ENCODE results near the gene ARMC10.
"Not testable (repeated sequence)": the region's sequence is repeated elsewhere in the genome, so short reads cannot be mapped to it uniquely, and the experiment has no call there.

The ARMC10 gene

DNA sequence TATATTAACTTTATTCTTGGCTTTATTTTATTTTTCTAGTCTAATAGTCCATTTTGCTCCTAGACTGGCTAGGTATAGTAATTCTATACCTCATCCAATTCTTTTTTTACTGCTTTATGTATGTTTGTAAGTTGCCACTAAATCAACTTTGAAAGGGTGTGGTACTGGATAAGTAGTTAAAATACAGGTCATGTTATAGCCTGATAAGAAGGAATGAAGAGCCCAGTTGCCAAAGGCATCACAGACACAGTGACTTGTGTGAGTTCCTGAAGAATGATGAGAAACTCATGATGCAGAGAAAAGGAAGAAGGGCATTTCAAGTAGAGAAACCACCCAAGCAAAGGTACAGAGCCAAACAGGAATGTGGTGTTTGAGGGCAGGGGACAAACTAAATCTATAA is 46.7 kb downstream of the ARMC10 start:
- DNase-seq (ENCODE audit: low read depth in 2 of 3, low spot score in 1 of 3), result no peak

DNA sequence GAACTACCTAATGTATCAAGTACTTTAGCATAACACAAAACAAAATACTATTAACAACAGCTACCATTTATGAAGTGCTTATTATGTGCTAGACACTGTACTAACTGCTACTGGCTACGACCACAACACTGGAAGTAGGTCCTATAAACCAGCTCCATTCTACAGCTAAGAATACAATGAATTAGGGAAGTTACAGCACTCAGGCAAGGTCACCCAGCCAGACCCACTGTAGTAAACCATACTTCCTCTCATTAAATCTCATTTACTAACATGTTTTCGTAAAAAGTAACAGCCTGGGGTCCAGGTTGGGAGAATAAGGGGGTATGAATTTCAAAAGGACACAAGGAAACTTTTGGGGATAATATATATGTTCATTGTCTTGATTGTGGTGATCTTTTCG is 48.6 kb downstream of the ARMC10 start:
- DNase-seq (ENCODE audit: low read depth in 2 of 3, low spot score in 1 of 3), result no peak

DNA sequence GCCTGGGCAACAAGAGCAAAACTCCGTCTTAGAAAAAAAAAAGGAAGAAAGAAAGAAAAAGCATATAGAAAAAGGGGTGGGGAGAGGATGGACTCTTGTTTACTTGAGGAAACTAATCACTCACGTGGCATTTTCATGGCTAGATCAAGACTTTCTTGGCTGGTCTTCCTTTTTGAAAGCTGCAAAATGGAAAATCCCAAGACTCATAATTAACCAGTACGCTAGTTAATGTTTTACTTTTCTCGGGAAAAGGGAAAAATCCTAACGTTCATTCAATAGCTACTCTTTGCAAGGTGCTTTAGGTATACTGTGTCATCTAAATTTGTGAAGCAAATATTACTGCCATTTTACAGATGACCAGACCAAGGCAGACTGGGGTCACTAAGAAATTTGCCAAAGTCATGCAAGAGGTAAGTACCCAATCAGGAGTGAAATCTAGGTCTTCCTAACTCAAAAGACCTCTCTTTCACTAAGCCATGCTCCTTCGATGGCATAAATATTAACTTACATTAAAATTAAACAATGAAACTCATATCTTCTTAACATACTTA is 49.6 kb downstream of the ARMC10 start:
- no peak for DNase-seq (ENCODE audit: low read depth in 2 of 3, low spot score in 1 of 3)

DNA sequence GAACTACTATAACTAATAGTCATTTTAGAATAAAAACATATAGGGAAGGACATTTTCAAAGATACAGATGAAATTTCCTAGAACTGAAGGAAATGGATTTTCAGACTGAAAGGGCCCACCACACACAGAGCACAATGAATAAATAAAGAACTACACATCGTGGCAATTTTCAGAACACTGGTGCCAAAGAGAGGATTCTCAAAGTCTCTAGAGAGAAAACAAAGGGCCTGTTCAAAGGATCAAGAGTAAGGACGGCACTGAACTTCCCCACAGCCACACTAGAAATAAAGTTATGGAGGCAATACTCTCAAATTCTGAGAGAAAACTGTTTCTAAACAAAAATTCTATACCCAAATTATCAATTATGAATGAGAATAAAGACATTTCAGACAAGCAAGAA is 52.1 kb downstream of the ARMC10 start:
- DNase-seq (ENCODE audit: low read depth in 2 of 3, low spot score in 1 of 3), result no peak

DNA sequence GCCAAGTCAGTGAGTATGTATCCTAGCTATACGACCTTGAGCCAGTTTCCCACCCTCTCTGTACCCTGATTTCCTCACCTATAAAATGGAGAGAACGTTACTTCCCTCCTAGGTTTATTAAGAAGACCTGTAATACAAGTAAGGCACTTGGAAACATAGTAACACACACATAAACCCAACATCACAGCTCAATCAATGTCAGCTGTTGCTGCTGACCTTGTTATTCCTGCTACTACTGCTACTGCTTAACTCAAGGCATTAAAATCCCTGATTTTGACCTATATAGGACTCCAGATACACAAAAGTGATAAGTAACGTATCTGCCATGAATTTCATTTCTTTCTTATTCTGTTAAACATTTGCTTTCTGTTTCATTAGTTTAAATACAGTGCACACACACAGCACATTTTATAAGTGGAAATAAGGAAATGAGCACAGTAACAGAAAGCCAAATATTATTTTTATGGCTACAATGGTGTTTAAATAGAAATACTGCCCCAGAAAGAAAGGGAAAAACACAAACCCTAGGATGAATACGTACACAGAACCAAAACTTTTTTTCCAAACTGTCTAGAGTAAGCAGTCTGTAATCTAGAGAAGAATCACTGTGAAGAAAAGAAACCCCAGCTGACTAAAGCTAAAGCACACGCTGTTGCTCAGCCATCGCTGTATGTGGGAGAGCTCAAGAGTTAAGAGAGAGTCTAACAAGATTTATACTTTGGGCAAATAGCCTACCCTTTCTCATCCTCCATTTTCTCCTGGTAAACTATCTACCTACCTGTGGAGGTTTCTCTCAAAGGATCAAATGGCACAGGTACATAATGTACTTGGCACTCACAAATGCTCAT is 55.0 kb downstream of the ARMC10 start:
- DNase-seq (ENCODE audit: low read depth in 2 of 3, low spot score in 1 of 3), result no peak

DNA sequence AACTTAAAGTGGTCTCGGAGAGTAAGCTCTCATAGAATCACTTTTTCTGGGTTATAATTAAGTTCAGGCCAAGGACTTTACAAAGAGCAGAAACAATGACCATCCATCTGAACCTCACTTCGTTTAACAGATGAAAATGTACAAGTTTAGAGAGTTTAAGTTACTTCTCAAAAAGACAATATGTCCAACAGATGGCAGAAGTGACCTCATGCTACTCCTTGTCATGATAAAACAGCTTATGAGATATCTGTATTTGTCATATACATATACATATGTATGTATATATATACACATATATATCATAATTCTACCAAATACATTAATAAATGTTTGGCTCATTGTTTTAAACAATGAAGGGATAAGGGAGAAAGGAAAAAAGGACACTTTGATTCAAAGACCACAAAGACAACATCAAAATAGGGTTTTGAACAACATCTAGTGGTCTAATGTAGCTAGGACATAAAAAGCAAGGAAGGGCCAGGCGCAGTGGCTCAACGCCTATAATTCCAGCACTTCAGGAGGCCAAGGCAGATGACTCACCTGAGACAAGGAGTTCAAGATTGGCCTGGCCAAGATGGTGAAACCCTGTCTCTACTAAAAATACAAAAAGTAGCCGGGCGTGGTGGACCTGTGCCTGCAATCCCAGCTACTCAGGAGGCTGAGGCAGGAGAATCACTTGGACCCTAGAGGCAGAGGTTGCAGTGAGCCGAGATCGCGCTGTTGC is 56.1 kb downstream of the ARMC10 start:
- DNase-seq (ENCODE audit: low read depth in 2 of 3, low spot score in 1 of 3), result no peak

DNA sequence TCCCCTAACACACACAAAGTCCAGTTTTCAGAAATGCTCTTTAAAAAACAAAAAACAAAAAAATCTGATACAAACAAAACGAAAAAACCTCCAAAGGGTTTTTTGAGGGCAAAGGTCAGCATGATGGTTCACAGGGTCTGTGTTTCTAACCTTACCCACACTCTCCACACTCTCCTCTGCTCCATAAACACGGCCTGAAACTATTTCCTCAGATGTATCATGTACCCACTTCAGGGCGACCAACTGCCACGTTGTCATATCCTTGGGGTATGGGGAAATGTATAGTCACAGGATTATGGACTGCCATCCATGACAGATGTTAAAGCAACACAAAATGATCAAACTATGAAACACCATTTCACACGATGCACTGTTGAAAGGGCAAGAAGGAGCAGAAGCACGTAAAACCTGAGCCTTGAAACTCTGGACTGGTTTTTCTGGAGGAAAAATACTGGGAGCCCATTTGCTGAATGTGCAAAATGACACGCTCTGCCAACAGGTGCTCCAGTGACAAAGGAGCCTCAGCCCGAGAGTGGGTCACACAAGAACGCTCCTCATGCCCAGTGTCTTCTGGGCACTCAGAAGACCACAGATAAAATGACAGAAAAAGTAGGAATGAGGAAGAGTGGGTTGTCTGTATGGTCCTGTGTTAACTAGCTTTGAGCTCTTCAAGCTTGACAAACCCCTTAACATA is 58.2 kb downstream of the ARMC10 start:
- no peak for DNase-seq (ENCODE audit: low read depth in 2 of 3, low spot score in 1 of 3)

DNA sequence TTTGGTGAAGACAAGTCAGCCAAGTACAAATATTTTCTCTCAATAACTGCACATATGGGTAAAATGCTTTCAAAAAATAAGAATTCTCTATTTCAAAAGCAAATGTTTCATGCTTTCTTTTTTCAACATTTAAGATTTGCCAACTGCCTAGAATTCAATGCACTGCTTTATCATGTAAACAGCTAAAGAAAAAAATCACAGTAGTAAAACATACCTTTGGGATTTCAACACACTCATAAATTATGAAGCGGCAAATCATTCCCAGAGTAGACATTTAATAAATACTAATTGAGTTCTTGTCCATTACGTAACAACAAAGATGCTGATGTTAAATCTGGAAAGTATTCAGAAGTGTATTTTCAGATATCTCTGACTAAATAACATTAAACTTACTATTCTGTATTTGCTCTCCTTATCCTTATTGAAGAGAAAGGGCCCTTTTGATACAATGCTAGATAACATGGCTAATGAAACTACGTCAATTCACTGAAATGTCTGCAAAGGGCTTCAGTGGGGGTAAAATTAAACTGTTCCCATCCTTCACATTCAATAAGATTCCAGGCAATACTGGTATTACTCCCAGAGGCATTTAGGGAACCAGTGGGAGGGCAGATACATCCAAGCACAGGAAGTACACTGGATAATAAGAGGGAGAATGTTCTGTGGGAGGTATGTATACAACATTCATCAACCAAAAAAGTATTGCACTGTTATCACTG is 60.1 kb downstream of the ARMC10 start:
- no peak for DNase-seq (ENCODE audit: low read depth in 2 of 3, low spot score in 1 of 3)

DNA sequence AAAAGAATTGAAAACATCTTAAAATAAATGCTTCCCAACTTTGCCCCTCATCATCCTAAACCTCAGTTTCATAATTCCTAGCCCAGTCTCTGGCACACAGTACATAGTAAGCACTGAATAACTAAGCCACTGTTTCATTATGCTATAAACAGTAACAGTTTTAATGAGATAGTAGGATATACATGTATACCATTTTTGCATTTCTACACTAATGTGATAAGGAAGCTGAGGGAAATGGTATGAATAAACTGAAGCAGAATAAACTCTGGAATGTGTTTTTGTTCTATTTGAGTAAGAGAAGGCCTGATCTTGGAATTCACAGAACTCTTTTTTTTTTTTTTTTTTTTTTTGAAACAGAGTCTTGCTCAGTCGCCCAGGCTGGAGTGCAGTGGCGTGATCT is 65.1 kb downstream of the ARMC10 start:
- DNase-seq (ENCODE audit: low read depth in 2 of 3, low spot score in 1 of 3), result no peak

DNA sequence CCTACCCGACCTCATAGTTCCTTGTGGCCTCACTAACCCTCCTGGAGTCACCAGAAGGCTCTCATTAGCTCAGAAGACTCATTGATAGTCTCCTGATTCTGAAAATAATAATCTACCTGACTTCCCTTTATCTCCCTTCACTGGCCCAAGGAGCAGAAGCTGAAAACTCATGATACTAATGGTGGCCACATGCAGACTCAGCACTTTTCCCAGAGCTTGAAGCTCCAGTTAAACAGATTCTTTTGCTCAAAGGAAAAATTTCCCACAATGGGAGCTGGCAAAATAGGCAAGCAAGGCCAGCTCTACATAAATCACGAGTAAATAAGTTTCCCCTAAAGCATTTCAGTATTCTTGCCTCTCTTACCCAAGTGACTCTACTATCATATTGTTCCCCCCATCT is 65.7 kb downstream of the ARMC10 start:
- DNase-seq (ENCODE audit: low read depth in 2 of 3, low spot score in 1 of 3), result no peak

DNA sequence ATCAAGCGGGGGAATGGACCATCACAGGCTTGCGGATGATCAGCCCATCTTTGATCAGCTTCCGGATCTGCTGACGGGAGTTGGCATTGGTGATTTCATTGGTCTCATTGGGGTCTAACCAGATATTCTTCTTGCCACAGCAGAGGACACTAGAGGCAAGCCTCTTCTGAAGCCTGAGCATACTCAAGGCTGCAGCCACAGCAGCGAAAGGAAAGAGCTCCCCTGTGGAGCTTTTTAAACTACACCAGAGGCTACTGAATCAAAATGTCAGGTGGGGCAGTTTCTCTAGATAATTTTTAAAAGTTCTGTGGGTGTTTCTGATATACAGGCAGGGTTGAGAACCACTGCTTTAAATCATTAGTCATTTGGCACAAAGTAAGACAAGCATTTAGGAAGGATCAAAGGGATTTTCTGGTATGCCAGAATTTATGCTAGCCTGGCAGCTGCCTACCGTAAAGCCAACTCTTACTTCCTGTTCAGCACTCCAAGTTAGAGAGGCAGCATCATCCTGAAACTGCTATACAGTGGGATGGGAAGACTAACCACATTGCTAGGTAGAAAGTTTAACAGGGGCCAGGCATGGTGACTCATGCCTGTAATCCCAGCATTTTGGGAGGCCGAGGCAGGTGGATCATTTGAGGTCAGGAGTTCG is 66.9 kb downstream of the ARMC10 start:
- DNase-seq (ENCODE audit: low read depth in 2 of 3, low spot score in 1 of 3), result no peak

DNA sequence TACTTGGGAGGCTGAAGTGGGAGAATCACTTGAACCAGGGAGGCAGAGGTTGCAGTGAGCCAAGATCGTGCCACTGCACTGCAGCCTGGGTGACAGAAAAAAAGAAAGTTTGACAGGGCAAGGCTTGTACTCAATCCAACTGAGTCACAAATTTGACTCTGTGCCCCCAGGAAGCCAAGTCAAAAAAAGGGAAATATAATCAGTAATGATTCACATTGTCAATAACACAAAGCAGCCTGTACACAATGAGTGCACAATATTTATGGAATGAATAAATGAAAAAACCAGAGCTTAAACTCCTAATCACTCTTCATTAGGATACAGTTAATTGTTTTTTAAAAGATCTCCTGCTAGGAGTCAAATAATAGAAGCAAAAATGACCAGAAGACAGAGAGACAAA is 67.6 kb downstream of the ARMC10 start:
- no peak for DNase-seq (ENCODE audit: low read depth in 2 of 3, low spot score in 1 of 3)

DNA sequence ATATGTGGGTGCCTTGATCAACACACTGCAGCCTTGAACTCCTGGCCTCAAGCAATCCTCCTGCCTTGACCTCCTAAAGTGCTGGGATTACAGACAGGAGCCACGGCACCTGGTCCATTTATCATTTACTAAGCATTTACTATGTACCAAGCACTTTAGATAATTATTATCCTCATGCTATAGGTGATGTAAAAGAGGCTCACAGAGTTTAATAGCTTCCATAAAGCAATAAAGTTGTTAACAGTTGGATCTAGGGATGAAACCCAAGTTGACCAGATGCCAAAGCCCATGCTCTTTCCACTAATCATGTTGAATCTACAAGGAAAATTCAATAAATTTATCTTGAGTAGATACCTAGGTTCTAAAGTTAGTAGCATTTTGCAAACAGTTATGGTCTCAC is 68.9 kb downstream of the ARMC10 start:
- no peak for DNase-seq (ENCODE audit: low read depth in 2 of 3, low spot score in 1 of 3)

DNA sequence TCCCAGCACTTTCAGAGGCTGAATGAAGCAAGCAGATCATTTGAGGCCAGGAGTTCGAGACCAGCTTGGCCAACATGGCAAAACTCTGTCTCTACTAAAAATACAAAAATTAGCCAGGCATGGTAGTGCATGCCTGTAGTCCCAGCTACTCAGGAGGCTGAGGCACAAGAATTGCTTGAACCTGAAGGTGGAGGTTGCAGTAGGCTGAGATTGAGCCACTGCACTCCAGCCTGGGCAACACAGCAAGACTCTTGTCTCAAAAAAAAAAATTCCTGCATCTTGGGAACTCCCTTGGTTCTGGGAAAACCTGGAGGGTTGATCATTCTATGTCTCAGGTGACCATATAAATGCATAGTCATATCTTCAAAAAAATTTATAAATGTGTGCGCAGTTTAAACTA is 69.8 kb downstream of the ARMC10 start:
- not testable (repeated sequence) for DNase-seq (ENCODE audit: low read depth in 2 of 3, low spot score in 1 of 3)

DNA sequence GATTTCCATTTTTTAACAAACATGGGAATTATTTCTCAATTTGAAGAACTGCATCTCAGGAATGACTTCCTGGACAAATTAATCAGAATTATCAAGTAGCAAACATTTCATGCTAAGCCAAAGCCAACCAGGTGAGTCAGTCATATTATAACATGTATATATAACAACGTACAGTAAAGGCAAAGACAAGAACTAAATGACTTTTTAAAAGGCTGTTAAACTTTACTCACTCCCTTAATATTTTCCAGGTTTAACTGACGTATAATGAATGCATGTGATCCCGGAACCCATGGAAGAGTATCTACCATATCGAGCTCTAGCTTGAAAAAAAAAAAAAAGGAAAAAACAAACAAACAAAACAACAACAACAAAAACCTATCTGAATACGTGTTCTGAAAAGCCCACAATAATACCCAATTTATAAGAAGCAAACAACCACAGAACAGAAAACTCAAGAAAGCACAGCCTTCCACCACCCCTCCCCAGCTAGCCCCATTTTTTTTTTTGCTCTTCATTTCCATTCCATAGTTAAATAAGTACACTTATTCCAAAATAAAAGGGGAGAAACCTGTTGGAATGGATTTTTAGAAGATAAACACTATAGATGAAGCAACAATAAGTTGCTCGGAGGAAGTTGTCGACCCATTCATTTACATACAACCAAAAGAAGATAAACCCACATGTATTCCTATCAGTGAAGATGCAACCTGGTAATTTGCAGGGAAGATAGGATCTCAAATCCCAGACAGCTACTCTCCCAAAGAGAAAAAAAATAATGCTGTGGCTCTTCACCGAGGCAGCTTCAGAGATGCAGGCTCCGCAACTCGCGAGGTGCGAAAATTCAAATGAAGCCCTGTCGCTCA is 73.4 kb downstream of the ARMC10 start:
- no peak for DNase-seq (ENCODE audit: low read depth in 2 of 3, low spot score in 1 of 3)

Measured in stimulated activated CD4-positive, alpha-beta T cell treated with anti-CD3 and anti-CD28 coated beads, Interleukin-12 subunit alpha, Interleukin-12 subunit beta, amount 100 ng/mL, for 48 hours (primary cell).